Measurements from ENCODE around the gene ELOVL1. TPM values are rescaled to one million over a fixed set of nuclear protein-coding genes. Genes with fewer than 3 reads are reported as not detected.

Gene ELOVL1
- total RNA-seq, 2 donors from 2014 or later, result 165 to 176 TPM

GRCh38 chr1:43321331-43321891 lies 46.4 kb downstream of the ELOVL1 start:
- intact Hi-C loops (cut with DNase I), result no loop called here
- Histone ChIP-seq H3K9me3 (no peaks in the 10 kb centered on the region), H3K4me1 (no peaks in the 10 kb centered on the region), H3K27me3 (no peaks in the 10 kb centered on the region), H3K9ac (ENCODE audit: low read depth in 2 of 2, low read length in 2 of 2) (no peak overlapping the region), H3K27ac (no peak overlapping the region), H3K36me3 (no peaks in the 10 kb centered on the region), H3K4me3 (no peak overlapping the region)
- no peak for DNase-seq
- TF ChIP-seq, protein P1, sequence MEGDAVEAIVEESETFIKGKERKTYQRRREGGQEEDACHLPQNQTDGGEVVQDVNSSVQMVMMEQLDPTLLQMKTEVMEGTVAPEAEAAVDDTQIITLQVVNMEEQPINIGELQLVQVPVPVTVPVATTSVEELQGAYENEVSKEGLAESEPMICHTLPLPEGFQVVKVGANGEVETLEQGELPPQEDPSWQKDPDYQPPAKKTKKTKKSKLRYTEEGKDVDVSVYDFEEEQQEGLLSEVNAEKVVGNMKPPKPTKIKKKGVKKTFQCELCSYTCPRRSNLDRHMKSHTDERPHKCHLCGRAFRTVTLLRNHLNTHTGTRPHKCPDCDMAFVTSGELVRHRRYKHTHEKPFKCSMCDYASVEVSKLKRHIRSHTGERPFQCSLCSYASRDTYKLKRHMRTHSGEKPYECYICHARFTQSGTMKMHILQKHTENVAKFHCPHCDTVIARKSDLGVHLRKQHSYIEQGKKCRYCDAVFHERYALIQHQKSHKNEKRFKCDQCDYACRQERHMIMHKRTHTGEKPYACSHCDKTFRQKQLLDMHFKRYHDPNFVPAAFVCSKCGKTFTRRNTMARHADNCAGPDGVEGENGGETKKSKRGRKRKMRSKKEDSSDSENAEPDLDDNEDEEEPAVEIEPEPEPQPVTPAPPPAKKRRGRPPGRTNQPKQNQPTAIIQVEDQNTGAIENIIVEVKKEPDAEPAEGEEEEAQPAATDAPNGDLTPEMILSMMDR (IDR thresholded peaks at IDR 0.05), result no peak

DNA sequence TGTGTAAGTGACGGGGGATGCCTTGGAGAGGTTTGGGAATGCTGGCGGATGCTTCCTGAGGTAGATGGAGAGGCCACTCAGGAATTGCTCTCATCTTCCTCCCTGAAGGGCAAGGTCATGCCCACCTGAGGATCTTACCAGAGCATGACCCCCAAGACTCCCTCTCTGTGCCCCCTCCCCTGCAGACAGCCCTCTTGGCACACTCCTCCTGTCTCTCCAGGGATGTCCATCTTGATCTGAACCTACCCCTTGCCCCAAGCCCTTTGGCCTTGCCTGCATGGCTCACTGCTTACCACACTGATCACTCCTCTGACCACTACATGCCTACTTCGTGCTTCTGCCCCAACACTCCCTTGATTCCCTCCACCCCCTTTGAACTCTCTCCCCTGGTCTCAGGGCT lies 48.0 kb downstream of the ELOVL1 start:
- Histone ChIP-seq H3K27ac (no peak overlapping the region), H3K36me3 (no peaks in the 10 kb centered on the region), H3K9me3 (no peaks in the 10 kb centered on the region), H3K4me1 (no peaks in the 10 kb centered on the region), H3K4me3 (no peak overlapping the region), H3K27me3 (no peaks in the 10 kb centered on the region), H3K9ac (ENCODE audit: low read depth in 2 of 2, low read length in 2 of 2) (no peak overlapping the region)
- DNase-seq, result no peak
- TF ChIP-seq, protein P1 (IDR thresholded peaks at IDR 0.05), result no peak
- intact Hi-C loops (cut with DNase I), result no loop called here

DNA sequence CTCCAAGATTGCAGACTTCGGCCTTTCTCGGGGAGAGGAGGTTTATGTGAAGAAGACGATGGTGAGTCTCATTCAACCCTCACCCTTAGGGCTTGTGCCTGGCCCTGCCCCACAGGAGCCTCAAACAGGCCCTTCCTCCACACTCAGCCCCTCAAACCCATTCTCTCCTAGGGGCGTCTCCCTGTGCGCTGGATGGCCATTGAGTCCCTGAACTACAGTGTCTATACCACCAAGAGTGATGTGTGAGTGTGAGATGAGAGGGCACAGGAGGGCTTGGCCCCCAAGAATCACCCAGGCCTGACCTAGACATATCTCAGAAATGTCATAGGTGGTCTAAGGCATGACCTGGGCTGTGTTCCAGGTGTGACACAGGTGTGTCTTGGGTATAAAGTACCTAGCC lies 48.5 kb downstream of the ELOVL1 start:
- Histone ChIP-seq H3K4me1 (no peaks in the 10 kb centered on the region), H3K27me3 (no peaks in the 10 kb centered on the region), H3K27ac (no peak overlapping the region), H3K9ac (ENCODE audit: low read depth in 2 of 2, low read length in 2 of 2) (no peak overlapping the region), H3K9me3 (no peaks in the 10 kb centered on the region), H3K36me3 (no peaks in the 10 kb centered on the region), H3K4me3 (no peak overlapping the region)
- intact Hi-C loops (cut with DNase I), result no loop called here
- TF ChIP-seq, protein P1 (IDR thresholded peaks at IDR 0.05), result no peak
- no peak for DNase-seq

- H3K9me3 ChIP-seq, result no peaks in the 10 kb centered on the region
- H3K4me1 ChIP-seq, result no peaks in the 10 kb centered on the region
- H3K9ac ChIP-seq (ENCODE audit: low read depth in 2 of 2, low read length in 2 of 2), result no peak overlapping the region
- no peak overlapping the region for H3K27ac ChIP-seq
- H3K27me3 ChIP-seq, result no peaks in the 10 kb centered on the region
- no peak overlapping the region for H3K4me3 ChIP-seq
- TF ChIP-seq, protein P1 (IDR thresholded peaks at IDR 0.05), result no peak
- DNase-seq, result no peak
- H3K36me3 ChIP-seq, result no peaks in the 10 kb centered on the region
- intact Hi-C loops (cut with DNase I), result no loop called here
Observed at GRCh38 chr1:43318831-43319230, 49.0 kb downstream of the ELOVL1 start.

DNA sequence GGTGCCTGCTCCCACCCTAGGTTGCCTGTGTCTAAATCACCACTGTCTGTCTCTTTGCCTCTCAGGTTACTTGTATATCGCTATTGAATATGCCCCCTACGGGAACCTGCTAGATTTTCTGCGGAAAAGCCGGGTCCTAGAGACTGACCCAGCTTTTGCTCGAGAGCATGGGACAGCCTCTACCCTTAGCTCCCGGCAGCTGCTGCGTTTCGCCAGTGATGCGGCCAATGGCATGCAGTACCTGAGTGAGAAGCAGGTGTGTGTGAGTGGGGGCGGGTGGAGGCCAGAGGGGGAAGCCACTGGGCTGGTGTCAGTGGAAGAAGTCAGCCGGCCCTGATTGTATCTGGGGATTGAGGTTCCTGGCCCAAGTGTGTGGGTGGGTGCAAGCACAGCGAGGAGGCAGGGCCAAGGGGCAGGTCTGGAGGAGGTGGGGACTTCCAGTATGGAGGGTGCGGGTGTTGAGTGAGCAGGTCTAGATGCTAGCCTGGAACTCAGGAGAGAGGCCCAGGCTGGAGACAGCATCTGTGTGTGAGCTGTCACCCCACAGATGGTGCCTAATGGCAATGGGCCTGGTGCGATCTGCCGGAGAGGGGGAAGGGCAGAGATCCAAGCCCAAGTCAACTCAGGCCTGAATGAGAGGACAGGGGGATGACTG lies 49.9 kb downstream of the ELOVL1 start:
- Histone ChIP-seq H3K9me3 (no peaks in the 10 kb centered on the region), H3K9ac (ENCODE audit: low read depth in 2 of 2, low read length in 2 of 2) (no peak overlapping the region), H3K4me1 (no peaks in the 10 kb centered on the region), H3K27me3 (no peaks in the 10 kb centered on the region), H3K4me3 (no peak overlapping the region), H3K36me3 (no peaks in the 10 kb centered on the region), H3K27ac (no peak overlapping the region)
- DNase-seq, result no peak
- intact Hi-C loops (cut with DNase I), result no loop called here
- TF ChIP-seq, protein P1 (IDR thresholded peaks at IDR 0.05), result no peak
